ENCODE data around the gene LAMTOR4.
A peak's percentile ranks its signal among the peaks of the same experiment; 100 is the strongest.
"Not testable (repeated sequence)": the region's sequence is repeated elsewhere in the genome, so short reads cannot be mapped to it uniquely, and the experiment has no call there.

LAMTOR4 gene

DNA sequence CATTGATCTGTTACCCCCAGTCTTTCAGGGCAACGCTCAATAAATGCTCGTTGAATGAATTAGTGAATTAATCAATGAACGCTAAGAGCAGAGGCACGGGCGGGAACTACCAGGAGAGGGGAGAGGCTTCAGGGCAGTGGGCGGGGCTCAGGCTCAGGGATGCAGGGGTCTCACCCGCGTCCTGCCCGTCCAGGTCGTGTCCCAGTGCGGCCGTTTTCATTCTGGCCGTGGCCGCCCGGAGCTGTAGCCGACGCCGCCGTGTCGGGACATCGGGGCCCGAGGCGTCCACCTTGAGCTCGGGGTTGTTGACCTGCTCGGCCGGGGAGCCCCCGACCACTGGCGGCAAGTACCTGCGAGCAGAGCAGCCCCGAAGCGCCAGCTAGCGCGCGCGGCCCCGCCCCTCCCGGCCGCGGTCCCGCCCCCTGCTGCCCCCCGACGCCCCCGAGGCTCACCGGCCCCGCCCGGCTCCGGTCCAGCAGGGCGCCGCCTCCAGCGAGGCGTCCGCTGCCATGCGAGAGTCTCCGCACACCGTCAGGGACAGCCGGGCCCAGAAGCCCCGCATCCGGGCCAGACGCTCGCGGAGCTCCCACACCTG lies 22.5 kb downstream of the LAMTOR4 start:
- DNase-seq: no peak

DNA sequence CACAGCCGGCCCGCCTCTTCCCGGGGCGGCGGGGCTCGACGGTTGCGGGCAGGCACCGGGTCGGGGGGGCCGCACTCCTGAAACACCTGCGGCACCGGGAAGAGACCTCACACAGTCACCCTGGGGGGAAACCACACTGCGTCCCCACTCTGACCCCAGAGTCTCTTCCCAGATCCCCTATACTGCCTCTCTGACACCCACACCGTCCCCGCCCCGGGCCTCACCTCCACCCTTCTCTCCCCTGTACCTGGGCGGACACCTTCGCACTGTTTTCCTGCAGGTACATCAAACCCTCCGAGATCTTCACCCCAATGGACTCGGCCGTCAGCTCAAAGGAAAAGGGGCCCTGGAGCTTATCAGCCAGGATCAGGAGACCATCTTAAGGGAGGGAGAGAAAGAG lies 23.1 kb downstream of the LAMTOR4 start:
- DNase-seq: no peak

DNA sequence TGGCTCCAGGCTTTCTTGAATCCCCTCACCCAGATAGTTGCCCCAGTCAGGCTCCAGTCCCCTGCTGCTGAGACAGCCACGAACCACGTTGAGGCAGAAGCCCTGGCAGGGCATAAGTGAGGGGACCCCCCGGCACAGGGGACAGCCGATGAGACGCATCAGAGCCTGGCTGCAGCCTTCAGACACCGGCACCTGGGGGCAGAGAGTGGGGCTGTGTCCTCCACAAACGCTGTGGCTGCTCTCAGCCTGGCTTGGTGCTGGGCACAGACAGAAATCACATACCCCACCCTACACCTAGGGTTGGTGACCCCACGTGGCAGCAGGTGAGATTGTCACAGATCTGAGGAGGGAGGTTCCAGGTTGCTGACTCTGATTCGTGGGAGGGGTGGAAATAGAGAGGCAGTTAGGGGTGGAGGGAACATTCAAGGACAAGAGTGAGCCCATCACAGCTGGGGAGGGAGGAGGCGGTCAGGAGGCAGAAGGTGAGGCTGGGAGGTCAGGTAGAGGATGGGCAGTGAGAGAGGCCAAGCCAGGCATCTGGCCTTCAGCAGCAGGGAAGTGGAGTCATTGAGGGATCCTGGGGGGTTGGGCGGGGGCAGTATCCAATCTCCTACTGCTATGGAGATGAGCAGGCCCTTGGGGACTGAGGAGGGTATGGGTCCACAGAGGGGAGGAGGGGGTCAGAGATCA lies 25.2 kb downstream of the LAMTOR4 start:
- DNase-seq: no peak

DNA sequence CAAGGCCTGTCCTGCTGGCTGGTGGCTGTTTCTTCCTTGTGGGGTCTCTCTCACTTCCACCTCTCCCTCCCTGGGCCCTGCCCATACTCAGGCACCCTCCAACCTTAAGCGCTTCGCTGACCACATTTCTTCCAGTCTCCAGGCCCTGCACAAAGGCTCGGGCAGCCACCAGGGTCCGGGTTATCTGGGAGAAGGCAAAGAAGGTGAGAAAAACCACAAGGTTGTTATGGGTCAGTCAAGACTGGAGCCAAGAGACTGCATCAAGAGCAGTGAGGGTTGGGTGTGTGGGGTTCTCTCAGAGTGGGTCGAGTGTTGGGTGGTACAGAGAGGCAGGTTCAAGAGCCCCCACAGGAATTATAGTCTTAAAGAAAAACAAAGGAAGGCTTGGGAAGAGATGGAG lies 25.9 kb downstream of the LAMTOR4 start:
- DNase-seq: no peak

DNA sequence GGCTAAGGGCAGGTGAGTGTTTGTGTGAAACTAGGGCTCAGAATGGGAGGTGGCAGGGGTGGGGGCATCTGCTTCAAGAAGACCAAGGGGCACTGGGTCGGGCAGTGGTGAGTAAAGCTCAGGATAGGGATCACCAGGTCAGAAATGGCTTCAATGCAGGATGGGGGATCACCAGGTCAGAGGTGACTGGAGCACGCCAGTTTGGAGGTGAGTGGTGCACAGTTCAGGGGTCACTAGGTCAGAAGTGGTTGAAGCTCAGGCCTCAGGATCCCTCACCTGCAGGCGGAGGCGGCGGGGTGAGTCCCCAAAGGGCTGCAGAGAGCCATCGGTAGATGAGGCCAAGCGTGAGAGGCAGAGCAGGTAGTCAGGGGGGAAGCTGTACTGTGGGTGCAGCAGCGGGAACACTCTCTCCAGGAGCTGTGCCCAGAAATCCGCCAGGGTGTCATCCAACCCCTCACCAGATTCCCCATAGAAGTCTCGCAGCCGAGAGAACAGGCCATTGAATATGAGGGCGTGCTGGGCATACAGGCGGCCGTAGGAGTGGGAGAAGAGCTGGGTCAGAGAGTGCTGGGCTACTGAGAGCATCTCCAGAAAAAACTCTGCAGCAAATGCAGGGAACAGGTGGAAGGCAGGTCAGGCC lies 26.7 kb downstream of the LAMTOR4 start:
- no peak for DNase-seq

DNA sequence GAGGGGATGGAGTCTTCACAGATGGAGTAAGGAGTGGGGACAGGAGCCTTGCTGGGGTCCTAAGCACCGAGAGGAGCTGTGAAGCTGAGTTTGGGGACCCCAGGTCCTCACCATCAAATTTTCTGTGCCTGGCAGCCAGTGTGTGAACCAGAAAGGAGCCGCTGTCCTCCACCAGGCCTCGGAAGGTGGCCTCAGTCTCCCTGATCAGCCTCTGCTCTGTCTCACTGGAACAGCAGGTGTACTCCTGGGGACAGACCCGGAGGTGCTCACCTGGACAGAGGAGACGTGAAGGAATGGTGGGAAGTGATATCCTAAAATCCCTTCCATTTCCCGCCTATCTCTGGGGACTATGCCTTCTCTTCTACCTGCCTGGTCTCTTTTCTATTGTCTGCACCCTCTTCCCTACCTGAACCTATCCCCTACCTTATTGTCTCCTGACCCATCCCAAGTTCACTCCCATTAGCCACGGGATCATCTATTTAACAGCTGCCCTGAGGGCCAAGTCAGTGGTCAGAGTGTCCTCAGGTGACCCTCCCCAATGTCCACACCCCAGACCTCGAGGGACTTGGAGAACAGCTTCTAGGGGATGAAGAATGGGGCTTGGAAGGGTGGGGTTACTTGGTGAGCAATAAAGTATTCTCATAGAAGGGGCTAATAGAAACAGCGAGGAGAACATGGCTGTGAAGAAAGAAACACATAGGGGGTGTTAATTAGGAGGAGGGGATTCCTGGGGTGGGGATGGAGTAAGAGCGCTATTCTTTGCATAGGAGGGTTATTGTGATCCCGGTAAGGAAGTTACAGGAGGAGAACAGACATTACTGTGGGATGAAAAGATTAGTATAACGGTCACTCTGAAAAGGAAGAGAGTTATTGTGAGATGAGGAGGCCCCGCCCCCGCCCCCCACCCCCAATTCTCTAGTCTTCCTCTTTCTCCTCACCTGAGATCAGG lies 27.7 kb downstream of the LAMTOR4 start:
- no peak for DNase-seq

DNA sequence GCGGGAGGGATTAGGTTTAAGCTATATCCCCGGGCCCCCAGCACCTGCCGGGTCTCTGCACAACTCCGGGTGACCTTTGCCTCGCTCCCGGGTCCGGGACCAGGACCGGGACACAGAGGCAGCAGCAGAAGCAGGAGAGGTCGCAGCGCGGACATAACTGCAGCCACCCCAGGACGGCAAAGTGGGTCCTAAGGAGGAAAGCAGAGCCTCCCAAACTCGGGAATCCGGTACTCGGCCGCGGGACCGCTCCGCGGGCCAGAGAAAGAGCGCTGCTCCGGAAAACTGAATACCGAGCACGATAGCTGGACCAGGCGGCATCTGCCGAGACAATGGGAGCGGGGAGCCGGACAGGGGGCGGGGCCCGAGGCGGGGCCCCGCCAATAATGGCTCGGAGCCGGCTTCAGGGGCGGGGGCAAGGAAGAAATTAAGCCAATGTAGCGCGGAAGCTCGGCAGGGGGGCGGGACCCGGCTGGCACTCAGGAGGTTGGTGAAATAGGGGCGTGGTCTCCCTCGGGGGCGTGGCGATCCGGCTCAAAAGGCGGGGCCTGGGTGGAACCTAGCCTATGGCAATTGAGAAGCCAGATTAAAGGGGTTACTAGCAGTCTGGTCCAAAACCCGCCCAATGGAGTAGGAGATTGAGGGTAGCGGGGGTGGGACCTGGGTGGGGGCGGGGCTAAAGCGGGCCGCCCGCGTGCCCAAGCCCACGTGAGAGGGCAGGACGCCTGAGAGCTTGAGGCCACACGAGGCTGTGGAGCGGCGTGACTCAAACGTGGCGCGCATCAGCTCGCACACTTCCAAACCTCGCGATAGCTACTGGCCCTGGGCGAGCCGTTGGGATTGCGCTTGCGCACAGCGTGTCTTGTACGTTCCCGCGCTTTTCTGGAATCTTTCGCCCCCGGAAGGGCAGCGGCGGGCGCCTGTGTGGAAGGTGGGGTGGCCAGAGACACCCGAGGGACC lies 28.6 kb downstream of the LAMTOR4 start, which contains the start of the genes GPC2 and STAG3:
Gene GPC2, minus strand, starts transcription at position 337 of the 957 bp plus-strand sequence. Its CDS starts 182 bp downstream, at position 155.
Gene STAG3, plus strand, starts transcription at position 874 of the 957 bp plus-strand sequence. CDS start 2,639 bp downstream, outside the sequence.
- DNase-seq: peak; percentile 97

DNA sequence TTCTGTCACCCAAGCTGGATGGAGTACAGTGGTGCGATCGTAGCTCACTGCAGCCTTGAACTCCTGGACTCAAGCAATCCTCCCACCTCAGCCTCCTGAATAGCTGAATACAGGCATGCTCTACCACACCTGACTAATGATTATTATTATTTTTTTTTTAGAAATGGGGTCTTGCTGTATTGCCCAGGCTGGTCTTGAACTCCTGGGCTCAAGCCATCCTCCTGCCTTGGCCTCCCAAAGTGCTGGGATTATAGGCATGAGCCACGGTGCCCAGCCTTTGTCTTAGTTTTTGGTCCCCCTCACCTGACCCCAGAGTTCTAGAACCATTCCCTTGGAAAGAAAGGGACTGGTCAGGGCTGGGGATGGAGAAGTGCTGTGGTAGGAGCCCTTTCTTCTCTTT lies 31.4 kb downstream of the LAMTOR4 start:
- DNase-seq: not testable (repeated sequence)

DNA sequence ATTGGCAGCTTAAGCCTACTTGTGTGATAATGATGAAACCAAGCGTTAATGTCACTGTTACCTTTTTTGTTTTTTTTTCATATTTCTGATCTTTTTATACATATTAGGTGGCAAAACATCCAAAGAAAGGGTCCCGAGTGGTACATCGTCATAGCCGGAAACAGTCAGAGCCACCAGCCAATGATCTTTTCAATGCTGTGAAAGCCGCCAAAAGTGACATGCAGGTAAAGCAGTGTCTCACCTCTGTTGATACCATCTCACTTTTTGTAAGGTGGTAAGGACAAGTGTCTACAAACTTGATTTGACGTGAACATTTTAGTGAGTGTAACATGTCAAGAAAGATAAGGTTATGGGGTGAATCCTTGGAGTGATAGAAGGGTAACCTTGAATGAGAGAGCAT lies 33.9 kb downstream of the LAMTOR4 start:
- DNase-seq: not testable (repeated sequence)

DNA sequence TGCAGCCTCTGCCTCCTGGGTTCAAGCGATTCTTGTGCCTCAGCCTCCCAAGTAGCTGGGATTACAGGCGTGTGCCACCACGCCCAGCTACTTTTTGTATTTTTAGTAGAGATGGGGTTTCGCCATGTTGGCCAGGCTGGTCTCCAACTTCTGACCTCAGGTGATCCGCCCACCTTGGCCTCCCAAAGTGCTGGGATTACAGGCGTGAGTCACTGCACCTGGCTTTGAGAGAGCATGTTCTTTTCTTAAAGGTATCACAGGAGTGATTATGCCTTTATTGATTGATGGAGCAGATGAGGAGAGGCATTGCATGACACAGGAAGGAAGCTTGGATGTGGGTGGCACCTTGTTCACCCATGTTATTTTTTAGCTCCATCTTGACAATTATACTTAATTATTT lies 34.4 kb downstream of the LAMTOR4 start:
- DNase-seq: not testable (repeated sequence)

DNA sequence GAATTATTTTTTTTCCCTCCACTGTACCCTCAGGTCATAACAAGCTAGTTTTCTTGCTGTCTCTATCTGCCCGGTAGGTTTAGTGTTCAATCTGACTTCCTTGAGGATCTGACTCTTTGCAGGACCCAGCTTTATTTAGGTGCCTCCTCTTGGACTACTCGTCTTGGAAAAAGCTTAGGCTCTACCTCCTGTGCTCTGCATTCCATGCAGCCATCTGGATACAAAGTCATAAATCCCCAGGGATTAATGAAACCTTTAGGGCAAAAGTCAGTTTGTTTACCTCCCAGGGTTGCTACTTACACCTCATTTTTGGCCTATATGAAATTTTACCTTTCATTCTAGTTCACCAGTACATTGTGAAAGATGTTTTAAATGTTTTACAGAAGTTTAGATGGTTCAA lies 37.0 kb downstream of the LAMTOR4 start:
- DNase-seq: no peak

DNA sequence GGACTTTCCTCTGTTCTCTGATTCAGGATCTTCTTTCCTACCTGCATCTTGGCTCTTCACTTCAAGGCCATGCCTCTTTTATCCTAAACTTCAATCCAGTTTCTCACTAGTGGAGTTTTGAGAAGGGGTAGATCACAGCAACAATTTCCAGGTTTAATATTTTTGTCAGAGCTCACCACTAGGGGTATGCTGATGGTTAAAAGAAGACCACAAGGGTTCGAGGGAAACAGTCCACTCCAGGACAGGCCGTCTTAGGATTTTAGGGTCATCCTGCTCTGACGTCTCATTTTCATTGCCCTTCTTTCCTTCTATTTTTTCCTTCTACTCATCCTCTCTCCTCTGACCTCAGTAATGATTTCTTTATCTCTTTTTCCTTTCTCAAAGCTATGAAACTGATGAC lies 40.3 kb downstream of the LAMTOR4 start:
- no peak for DNase-seq

DNA sequence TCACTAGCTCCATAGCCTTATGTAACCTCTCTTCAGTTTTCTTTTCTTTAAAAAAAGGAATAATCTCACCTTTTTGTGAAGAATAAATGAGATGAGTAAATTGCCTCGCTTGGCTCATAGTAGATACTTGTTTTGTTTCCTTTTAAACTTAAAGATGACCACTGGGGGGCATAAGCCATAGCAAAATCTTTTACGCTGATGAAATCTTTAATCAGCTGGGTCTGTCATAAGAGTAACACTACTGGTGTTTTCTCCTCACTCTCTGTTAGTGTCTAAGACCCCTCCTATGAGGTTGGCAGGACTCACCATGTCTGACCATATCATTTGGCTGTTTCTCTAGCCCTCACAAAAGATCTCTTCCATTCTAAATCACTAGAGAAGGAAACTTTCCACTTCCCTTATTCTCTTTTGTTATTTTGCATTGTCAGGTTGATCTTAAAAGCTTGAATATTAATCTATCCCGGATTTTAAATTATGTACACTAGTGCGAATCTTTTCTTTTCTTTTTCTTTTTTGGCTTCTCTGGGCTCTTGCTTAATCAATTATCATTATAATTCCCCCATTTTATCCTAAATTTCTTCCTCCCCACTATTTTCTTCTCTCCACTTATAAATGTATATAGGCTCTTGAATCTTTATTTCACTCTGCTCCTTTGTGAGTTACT lies 41.5 kb downstream of the LAMTOR4 start:
- peak; percentile 74 for DNase-seq

DNA sequence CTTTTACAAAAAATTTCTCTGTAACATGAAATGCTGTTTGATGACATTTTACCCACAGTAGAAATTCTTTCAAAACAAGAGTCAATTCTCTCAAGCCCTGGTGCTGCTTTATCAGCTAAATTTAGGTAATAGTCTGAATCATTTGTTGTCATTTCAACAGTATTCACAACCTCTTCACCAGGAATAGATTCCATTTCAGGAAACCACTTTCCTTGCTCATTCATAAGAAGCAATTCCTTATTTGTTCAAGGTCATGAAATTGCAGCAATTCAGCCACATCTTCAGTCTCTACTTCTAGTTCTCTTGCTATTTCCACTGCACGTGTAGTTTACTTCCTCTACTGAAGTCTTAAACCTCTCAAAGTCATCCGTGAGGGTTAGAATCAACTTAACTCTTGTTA lies 43.1 kb downstream of the LAMTOR4 start:
- peak; percentile 28 for DNase-seq

DNA sequence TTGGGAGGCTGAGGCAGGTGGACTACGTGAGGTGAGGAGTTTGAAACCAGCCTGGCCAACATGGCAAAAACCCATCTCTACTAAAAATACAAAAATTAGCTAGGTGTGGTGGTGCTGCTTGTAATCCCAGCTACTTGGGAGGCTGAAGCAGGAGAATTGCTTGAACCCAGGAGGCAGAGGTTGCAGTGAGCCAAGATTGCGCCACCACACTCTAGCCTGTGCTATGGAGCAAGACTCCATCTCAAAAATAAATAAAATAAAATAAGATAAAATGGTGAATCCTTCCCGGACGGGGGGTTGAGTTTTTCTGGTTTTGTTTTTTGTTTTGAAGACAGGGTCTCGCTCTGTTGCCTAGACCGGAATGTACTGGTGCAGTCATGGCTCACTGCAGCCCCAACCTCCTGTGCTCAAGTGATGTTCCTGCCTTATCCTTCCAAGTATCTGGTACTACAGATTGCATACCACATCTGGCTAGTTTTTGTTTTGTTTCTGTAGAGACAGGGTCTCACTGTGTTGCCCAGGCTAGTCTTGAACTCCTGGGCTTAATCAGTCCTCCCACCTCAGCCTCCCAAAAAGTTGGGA lies 43.7 kb downstream of the LAMTOR4 start:
- not testable (repeated sequence) for DNase-seq

DNA sequence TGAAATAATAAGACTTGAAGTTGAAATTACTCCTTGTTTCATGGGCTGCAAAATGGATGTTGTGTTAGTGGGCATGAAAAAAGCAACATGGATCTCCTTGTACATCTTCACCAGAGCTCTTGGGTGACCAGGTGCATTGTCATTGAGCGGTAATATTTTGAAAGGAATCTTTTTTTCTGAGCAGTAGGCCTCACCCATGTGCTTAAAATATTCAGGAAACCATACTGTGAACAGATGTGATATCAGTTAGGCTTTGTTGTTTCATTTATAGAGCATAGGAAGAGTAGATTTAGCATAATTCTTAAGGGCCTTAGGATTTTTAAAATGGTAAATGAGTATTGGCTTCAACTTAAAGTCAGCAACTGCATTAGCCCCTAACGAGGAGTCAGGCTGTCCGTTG lies 44.3 kb downstream of the LAMTOR4 start:
- DNase-seq: no peak

DNA sequence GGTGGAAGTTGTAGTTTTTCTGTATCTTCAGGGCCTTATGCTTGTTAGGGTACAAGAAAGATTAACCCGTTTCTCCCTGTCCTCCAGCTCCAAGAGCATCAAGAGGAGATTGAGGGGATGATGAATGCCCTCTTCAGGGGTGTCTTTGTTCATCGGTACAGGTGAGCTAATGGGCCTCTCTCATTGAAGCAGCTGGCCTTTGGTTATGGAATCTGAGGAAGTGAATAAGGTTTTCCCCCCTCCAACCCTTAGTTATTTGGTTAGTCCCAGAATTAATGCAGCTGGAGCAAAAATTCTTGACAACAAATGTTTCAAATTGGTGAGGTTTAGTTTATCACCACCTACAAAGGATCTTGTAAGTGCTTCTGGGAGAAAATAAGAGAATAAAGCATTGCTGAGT lies 46.5 kb downstream of the LAMTOR4 start:
- no peak for DNase-seq

DNA sequence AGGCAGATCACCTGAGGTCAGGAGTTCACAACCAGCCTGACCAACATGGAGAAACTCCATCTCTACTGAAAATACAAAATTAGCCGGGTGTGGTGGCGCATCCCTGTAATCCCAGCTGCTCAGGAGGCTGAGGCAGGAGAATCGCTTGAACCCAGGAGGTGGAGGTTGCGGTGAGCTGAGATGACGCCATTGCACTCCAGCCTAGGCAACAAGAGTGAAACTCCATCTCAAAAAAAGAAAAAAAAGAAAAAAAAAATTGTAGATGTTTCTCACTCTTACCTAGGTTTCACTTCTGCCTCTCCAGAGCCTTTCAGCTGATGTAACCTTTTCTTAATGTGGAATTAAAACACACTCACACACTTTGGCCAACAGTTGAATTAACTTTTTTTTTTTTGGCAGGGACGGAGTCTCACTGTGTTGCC lies 47.2 kb downstream of the LAMTOR4 start:
- not testable (repeated sequence) for DNase-seq

DNA sequence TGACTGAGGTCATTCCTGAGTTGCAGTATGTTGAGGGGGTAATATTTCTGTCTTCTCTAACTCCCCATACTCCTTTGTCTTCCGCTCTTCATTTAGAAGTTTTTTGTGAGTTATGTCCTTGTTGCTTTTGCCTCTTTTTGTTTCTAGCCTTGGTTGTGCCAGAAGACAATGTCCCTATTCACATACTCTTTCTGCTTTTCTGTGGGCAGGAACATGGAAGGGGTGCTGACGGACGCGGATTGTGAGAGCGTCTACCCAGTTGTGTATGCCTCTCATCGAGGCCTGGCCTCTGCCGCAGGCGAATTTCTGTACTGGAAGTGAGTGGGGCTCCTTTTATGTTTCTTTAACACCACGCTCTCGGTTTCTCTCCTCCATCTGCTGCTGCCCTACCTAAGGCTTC lies 49.5 kb downstream of the LAMTOR4 start:
- DNase-seq: no peak

DNA sequence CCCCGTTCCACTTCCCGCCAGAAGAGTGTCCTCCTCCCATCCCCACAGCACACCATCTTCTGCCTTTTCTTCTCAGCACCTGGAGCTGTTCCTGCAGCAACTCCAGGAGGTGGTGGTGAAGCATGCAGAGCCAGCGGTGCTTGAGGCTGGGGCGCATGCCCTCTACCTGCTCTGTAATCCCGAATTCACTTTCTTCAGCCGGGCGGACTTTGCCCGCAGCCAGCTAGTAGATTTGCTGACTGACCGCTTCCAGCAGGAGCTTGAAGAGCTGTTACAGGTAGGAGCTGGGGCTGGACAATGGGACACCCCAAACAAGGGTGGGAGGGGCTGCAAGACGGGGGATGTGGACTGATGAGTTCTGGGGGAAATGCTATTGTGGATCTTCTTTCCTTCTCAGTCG lies 52.0 kb downstream of the LAMTOR4 start:
- DNase-seq: no peak

Data from fibroblast of skin of abdomen (primary cell).